Adrenal gland (tissue), 12 donors: Measurements from ENCODE around the gene TEFM. TPM values are rescaled to one million over a fixed set of nuclear protein-coding genes. Genes with fewer than 3 reads are reported as not detected.
"Not testable (repeated sequence)": the region's sequence is repeated elsewhere in the genome, so short reads cannot be mapped to it uniquely, and the experiment has no call there.

ENCODE experiments used
- DNase-seq, 7 donors: peaks; one replicate each; pipeline ENCODE4 v3.0.0-alpha.2; 2019 to 2020
- H3K27ac ChIP-seq, 5 donors: fragments of 200-600 bp; sonication (generic) in 4 of 5; 1 replicate in 3 of 5; 2 replicates in 2 of 5; pipeline versions ENCODE4 v1.5.1 to v1.8.0; 2016 to 2020; ENCODE audit warnings: mild to moderate bottlenecking in 1 of 5
- H3K27me3 ChIP-seq: fragments of 200-600 bp; 2 replicates; pipeline ENCODE4 v1.8.0; 2021
- H3K36me3 ChIP-seq, 2 donors: fragments of 200-600 bp; replicated peaks in 1 of 2; 1 replicate in 1 of 2; 2 replicates in 1 of 2; pipeline versions ENCODE4 v1.5.1 to v1.8.0; 2018 to 2022
- H3K4me1 ChIP-seq, 2 donors: fragments of 200-600 bp; replicated peaks in 1 of 2; 1 replicate in 1 of 2; 2 replicates in 1 of 2; pipeline versions ENCODE4 v1.5.1 to v1.8.0; 2018 to 2021
- H3K4me3 ChIP-seq, 4 donors: fragments of 200-600 bp; sonication (generic) in 3 of 4; one replicate each; pipeline ENCODE4 v1.5.1; 2016 to 2018
- H3K9me3 ChIP-seq, 3 donors: fragments of 200-600 bp; sonication (generic) in 1 of 3; replicated peaks in 1 of 3; 1 replicate in 2 of 3; 2 replicates in 1 of 3; pipeline versions ENCODE4 v1.5.1 to v1.8.0; 2016 to 2021
- POLR2A ChIP-seq, 2 donors: fragments of 450-650 bp; IDR thresholded peaks; one replicate each; pipeline ENCODE4 v1.6.1; 2017; ENCODE audit warnings: antibody characterized with exemption in 2 of 2, mild to moderate bottlenecking in 2 of 2, moderate library complexity in 1 of 2
- WGBS, 4 donors: extraction: QIAGEN DNeasy Blood & Tissue Kit in 2 of 4; methylation state at CpG; one replicate each; pipeline versions ENCODE4 v1.1.5 to v1.1.7; 2013 to 2017; 5-methylcytosine and 5-hydroxymethylcytosine counted together
- intact Hi-C, 2 donors: fragments of 100-400 bp; cut with DNase I; formaldehyde crosslinking; loops; one replicate each; pipeline versions ENCODE4 v1.14.1 to v1.15.0; 2022 to 2023
- polyA plus RNA-seq, 3 donors: library from polyadenylated mRNA; stranded (reverse); fragments of 200-250 nt in 2 of 3; fragments of 350-450 nt in 1 of 3; fragmentation: Illumina TruSeq in 1 of 3; extraction: RNeasy Lipid Tissue Mini Kit (QIAGEN cat#74804) in 1 of 3; gene quantifications; one replicate each; pipeline ENCODE4 v1.2.3, GENCODE V29; 2013 to 2014
- total RNA-seq, 9 donors: library from RNA; depleted of rRNA in 4 of 9; stranded (reverse); fragments of >200 nt in 4 of 9; fragments of 120-200 nt in 1 of 9; fragmentation: NEBNext Ultra II Directional in 1 of 9; extraction: Animal tissue kit (Norgen Biotek cat#: 25700) in 1 of 9; gene quantifications; one replicate each; pipeline versions ENCODE4 v1.1.0 to v1.2.4, GENCODE V29; 2013 to 2023
- TF ChIP-seq, protein P1 (sequence below), 6 experiments: fragments of 450-650 bp in 4 of 6; fragments of 200-600 bp in 2 of 6; sonication (generic) in 1 of 6; IDR thresholded peaks; 1 replicate in 5 of 6; 2 replicates in 1 of 6; pipeline versions ENCODE4 v1.5.1 to v1.8.0; 2016 to 2021; ENCODE audit warnings: antibody characterized with exemption in 6 of 6, mild to moderate bottlenecking in 2 of 6, moderate library complexity in 1 of 6
- donor health status: healthy with polysubstance abuse.
- donor health status: Bipolar disorder and iron deficiency.
- donor health status: DM: yes; HTN: yes; CAD: no.
- donor health status: DM: no; HTN: no; CAD: no.
- donor health status: DM: no; HTN: no; CAD: no.
- donor health status: DM: yes; HTN: yes; CAD: no.

Gene TEFM
- total and polyA plus RNA-seq, 12 donors = 6.1 to 28.2 (median 12.2) TPM

DNA sequence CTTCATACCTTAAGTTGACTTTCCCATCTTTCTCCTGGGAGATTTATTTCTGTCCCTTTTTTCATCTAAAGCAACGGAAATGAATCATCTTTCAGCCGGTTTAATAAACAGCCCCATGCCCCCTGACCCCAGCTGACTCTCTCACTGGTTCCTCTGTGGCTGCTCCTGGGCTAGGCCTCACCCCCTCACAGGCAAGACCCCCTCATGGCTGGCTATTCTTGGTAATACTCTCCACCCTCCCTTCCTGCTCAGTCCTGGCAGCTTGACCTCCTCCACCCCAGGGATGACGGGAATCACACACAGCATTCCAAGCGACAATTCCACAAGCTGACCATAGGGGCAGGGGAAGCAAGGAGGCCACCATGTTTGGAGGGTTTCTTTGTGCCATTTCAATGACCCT is 14.2 kb upstream of the TEFM start:
- H3K9me3 ChIP-seq = no peaks in the 10 kb centered on the region
- H3K36me3 ChIP-seq = no peaks in the 10 kb centered on the region
- 54 to 62% (median 60%) methylated on average over 4 of the region's 4 CpGs for WGBS, 4 donors
- TF ChIP-seq, protein P1, sequence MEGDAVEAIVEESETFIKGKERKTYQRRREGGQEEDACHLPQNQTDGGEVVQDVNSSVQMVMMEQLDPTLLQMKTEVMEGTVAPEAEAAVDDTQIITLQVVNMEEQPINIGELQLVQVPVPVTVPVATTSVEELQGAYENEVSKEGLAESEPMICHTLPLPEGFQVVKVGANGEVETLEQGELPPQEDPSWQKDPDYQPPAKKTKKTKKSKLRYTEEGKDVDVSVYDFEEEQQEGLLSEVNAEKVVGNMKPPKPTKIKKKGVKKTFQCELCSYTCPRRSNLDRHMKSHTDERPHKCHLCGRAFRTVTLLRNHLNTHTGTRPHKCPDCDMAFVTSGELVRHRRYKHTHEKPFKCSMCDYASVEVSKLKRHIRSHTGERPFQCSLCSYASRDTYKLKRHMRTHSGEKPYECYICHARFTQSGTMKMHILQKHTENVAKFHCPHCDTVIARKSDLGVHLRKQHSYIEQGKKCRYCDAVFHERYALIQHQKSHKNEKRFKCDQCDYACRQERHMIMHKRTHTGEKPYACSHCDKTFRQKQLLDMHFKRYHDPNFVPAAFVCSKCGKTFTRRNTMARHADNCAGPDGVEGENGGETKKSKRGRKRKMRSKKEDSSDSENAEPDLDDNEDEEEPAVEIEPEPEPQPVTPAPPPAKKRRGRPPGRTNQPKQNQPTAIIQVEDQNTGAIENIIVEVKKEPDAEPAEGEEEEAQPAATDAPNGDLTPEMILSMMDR (IDR thresholded peaks at IDR 0.05) = no peak
- TF ChIP-seq POLR2A (IDR thresholded peaks at IDR 0.05) = no peak
- peaks cover 9 to 18% of the 10 kb centered on the region in 2 donors for H3K4me1 ChIP-seq
- intact Hi-C loops = no loop called here
- H3K27ac ChIP-seq = no peak overlapping the region
- no peak for DNase-seq
- H3K27me3 ChIP-seq = peaks cover 8% of the 10 kb centered on the region
- no peak overlapping the region for H3K4me3 ChIP-seq

DNA sequence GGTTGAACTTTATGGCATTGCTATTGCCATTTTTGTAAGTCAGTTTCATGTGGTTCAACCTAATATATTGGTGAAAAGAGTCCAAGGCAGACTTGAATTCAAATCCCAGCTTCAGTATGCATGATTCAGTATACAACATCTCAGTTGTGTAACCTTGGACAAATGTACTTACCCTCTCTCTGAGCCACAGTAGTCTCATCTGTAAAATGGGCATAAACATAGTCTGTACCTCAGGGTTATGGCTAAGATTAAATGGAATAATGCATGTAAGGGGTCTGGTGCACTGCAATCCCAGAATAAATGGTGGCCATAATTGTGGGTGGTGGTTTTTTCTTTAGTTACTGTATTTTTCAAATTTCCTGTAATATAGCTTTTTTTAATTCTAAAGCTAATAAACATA is 11.0 kb upstream of the TEFM start:
- Histone ChIP-seq H3K27ac (no peak overlapping the region), H3K4me3 (no peak overlapping the region), H3K4me1 (peaks cover 8 to 9% of the 10 kb centered on the region in 2 donors), H3K27me3 (no peaks in the 10 kb centered on the region), H3K9me3 (no peaks in the 10 kb centered on the region), H3K36me3 (no peaks in the 10 kb centered on the region)
- intact Hi-C loops = no loop called here
- TF ChIP-seq, protein P1 (IDR thresholded peaks at IDR 0.05) = no peak
- no peak for TF ChIP-seq POLR2A (IDR thresholded peaks at IDR 0.05)
- no peak for DNase-seq

DNA sequence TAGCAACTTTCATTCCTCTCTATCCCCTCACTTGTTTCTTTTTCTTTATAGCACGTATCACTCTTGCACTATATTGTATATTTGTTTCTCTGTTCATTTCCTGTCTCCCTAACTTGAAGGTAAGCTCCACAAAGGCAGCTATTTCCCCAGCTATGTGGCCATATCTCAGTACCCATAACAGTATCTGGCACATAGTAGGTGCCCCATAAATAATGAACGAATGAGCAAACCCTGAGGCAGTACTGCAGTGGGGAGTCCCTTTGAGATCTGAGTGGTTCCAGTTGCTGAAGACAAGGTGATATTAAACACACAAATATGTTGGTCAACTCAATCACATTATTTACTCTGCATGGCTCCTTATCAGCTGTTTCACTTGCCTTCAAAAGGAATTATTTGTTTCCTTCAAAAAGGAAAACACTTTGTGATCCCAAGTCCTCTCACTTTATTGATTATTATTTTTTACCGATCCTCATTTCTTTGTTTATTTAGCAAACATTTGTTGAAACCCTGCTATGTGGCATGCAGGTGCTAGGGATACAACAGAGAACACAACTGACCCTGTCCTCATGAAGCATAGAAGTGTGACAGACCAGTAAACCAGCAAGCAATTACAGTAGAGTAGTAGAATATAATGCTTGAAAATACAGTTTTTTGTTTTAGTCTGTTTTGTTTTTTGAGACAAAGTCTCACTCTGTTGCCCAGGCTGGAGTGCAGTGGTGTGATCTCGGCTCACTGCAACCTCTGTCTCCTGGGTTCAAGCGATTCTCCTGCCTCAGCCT is 10.0 kb upstream of the TEFM start:
- intact Hi-C loops = no loop called here
- WGBS, 4 donors = 70 to 75% (median 73%) methylated on average over 5 of the region's 5 CpGs

GRCh38 chr17:30913955-30914354 is 7.9 kb upstream of the TEFM start:
- no peak for DNase-seq
- no peaks in the 10 kb centered on the region for H3K9me3 ChIP-seq
- no peaks in the 10 kb centered on the region for H3K36me3 ChIP-seq
- no peaks in the 10 kb centered on the region for H3K4me1 ChIP-seq
- no peaks in the 10 kb centered on the region for H3K27me3 ChIP-seq
- TF ChIP-seq, protein P1 (IDR thresholded peaks at IDR 0.05) = no peak
- TF ChIP-seq POLR2A (IDR thresholded peaks at IDR 0.05) = no peak
- no peak overlapping the region for H3K4me3 ChIP-seq
- intact Hi-C loops = no loop called here
- H3K27ac ChIP-seq = no peak overlapping the region

More for the DNA sequence above, 10.0 kb upstream of the TEFM start:
- no peak overlapping the region for H3K27ac ChIP-seq
- TF ChIP-seq, protein P1 (IDR thresholded peaks at IDR 0.05) = no peak
- TF ChIP-seq POLR2A (IDR thresholded peaks at IDR 0.05) = no peak
- DNase-seq = no peak
- H3K36me3 ChIP-seq = no peaks in the 10 kb centered on the region
- no peak overlapping the region for H3K4me3 ChIP-seq
- H3K4me1 ChIP-seq = no peaks in the 10 kb centered on the region
- H3K27me3 ChIP-seq = no peaks in the 10 kb centered on the region
- no peaks in the 10 kb centered on the region for H3K9me3 ChIP-seq

DNA sequence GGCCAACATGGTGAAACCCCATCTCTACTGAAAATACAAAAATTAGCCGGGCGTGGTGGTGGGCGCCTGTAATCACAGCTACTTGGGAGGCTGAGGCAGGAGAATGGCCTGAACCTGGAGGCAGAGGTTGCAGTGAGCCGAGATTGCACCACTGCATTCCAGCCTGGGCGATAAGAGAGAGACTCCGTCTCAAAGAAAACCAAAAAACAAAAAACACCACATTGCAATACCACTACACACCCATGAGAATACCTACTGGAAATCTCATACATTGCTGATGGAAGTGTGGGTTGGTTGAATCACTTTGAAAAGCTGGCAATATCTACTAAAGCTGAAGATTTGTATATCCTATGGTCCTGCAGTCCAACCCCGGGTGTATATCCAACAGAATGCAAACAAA is 4.1 kb upstream of the TEFM start:
- DNase-seq, H3K4me1 ChIP-seq, H3K4me3 ChIP-seq, H3K9me3 ChIP-seq, intact Hi-C loops, H3K27ac ChIP-seq, H3K27me3 ChIP-seq, H3K36me3 ChIP-seq: not testable (repeated sequence)
- 90 to 98% (median 95%) methylated on average over 7 of the region's 7 CpGs for WGBS, 4 donors
